ENCODE data around the gene ITGAL. TPM values are rescaled to one million over a fixed set of nuclear protein-coding genes. Genes with fewer than 3 reads are reported as not detected.

The ITGAL gene
- total and polyA plus RNA-seq, 3 donors from 2014 or later, result 2.8 to 6.7 (median 5.0) TPM

DNA sequence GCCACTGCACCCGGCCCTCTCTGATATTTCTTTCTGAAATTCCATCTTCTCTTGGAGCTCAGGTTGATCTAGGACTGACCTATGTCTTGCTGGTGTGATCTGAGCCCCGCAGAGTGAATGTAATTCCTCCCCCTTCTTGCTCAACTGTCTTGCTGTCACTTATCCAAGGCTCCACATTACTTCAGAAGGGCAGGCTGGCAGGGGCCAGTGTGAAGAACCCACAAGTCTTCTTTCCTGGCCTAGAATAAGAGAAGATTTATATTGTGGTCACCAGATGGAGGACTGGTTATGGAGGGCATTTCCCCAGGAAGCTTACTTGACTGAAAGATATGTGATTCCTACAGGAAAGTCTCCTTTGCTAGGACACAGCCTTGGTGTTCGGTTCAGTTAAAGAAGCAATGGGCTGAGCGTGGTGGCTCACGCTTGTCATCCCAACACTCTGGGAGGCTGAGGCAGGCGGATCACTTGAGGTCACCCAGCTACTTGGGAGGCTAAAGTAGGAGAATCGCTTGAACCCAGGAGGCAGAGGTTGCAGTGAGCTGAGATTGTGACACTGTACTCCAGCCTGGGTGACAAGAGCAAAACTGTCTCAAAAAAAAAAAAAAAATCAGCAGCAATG, 13.4 kb downstream of the ITGAL start:
- 92 to 93% methylated on average over 7 of the region's 7 CpGs for WGBS, 2 donors
- H3K27me3 ChIP-seq, result no peaks in the 10 kb centered on the region
- TF ChIP-seq, protein P1, sequence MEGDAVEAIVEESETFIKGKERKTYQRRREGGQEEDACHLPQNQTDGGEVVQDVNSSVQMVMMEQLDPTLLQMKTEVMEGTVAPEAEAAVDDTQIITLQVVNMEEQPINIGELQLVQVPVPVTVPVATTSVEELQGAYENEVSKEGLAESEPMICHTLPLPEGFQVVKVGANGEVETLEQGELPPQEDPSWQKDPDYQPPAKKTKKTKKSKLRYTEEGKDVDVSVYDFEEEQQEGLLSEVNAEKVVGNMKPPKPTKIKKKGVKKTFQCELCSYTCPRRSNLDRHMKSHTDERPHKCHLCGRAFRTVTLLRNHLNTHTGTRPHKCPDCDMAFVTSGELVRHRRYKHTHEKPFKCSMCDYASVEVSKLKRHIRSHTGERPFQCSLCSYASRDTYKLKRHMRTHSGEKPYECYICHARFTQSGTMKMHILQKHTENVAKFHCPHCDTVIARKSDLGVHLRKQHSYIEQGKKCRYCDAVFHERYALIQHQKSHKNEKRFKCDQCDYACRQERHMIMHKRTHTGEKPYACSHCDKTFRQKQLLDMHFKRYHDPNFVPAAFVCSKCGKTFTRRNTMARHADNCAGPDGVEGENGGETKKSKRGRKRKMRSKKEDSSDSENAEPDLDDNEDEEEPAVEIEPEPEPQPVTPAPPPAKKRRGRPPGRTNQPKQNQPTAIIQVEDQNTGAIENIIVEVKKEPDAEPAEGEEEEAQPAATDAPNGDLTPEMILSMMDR (IDR thresholded peaks at IDR 0.05), result no peak
- TF ChIP-seq POLR2A (IDR thresholded peaks at IDR 0.05), result no peak
- no peak overlapping the region for H3K4me3 ChIP-seq
- H3K9me3 ChIP-seq, result no peaks in the 10 kb centered on the region
- intact Hi-C loops (cut with DNase I; ENCODE audit: low total_unique reads), result no loop called here
- no peaks in the 10 kb centered on the region for H3K4me1 ChIP-seq
- no peak for DNase-seq
- H3K36me3 ChIP-seq (ENCODE audit: low read depth, missing control alignments), result no peaks in the 10 kb centered on the region
- H3K27ac ChIP-seq, result no peak overlapping the region

DNA sequence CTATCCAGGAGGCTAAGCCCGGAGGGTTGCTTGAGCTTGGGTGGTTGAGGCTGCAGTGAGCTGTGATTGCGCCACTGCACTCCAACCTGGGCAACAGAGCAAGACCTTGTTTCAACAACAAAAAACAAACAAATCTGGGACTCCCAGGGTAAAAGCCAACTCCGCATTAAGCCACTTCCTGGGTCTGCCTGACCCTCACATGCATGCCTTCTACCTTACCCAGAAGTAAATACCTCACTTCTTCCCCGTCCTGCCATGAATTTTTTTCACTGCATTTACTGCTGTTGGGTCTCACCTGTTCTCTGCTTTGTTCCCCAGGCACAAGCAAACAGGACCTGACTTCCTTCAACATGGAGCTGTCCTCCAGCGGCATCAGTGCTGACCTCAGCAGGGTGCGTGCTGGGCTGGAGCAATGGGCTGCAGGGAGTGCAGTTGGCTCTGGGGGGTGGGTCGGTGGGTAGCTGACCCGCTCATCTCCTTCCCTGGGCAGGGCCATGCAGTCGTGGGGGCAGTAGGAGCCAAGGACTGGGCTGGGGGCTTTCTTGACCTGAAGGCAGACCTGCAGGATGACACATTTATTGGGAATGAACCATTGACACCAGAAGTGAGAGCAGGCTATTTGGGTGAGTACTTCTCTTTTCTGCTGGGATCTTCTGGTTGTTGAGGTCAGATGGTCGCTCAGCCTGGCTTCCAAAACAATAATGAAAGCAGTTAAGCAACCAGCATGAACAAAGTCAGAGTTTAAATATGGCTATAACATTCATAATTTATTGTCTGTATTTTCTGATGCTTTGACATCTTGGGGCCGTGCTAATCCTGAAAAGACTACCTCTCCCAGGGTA, 16.4 kb downstream of the ITGAL start:
- WGBS, 2 donors, result 67 to 73% methylated on average over 9 to 11 of the region's 11 CpGs

DNA sequence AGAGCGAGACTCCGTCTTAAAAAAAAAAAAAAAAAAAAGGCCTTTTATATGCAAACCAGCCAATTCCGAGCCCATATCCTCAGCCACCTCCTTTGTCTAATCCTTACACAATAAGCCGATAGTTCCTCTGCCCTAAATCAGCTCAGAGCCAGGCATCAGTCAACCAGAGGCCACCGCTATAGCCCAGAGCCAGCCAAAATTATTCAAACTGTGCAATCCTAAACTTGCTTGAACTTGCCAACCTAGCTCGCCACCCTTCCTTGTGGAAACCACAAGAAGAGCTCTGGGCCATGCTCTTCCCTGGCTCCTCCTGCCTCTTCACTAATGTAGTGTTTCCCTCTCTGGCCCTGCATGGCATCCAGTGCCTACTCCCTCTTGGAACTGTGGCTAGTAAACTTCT, 17.7 kb downstream of the ITGAL start:
- H3K4me3 ChIP-seq, result no peak overlapping the region
- H3K27ac ChIP-seq, result no peak overlapping the region
- intact Hi-C loops (cut with DNase I; ENCODE audit: low total_unique reads), result no loop called here
- no peak for TF ChIP-seq POLR2A (IDR thresholded peaks at IDR 0.05)
- TF ChIP-seq, protein P1 (IDR thresholded peaks at IDR 0.05), result no peak
- WGBS, 2 donors, result 79 to 86% methylated on average over 6 of the region's 6 CpGs
- H3K9me3 ChIP-seq, result no peaks in the 10 kb centered on the region
- H3K27me3 ChIP-seq, result no peaks in the 10 kb centered on the region
- H3K4me1 ChIP-seq, result no peaks in the 10 kb centered on the region
- DNase-seq, result no peak
- no peaks in the 10 kb centered on the region for H3K36me3 ChIP-seq (ENCODE audit: low read depth, missing control alignments)

More for the DNA sequence above, 16.4 kb downstream of the ITGAL start:
- H3K4me1 ChIP-seq, result no peaks in the 10 kb centered on the region
- no peak overlapping the region for H3K27ac ChIP-seq
- intact Hi-C loops (cut with DNase I; ENCODE audit: low total_unique reads), result no loop called here
- no peaks in the 10 kb centered on the region for H3K36me3 ChIP-seq (ENCODE audit: low read depth, missing control alignments)
- no peak for DNase-seq
- no peaks in the 10 kb centered on the region for H3K27me3 ChIP-seq
- H3K9me3 ChIP-seq, result no peaks in the 10 kb centered on the region
- no peak for TF ChIP-seq POLR2A (IDR thresholded peaks at IDR 0.05)
- TF ChIP-seq, protein P1 (IDR thresholded peaks at IDR 0.05), result no peak
- H3K4me3 ChIP-seq, result no peak overlapping the region

DNA sequence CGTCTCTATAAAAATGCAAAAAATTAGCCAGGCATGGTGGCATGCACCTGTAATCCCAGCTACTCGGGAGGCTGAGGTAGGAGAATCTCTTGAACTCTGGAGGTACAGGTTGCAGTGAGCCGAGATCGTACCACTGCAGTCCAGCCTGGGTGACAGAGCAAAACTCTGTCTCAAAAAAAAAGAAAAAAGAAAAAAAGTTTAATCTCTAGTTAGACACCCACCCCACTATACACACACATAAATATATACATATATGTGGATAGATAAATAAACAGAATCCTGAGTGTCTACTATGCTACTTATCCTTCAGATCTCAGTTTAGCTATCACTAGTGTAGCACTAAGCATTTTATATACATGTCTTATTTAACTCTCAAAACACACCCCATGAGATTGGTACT, 18.7 kb downstream of the ITGAL start:
- Histone ChIP-seq H3K9me3 (no peaks in the 10 kb centered on the region), H3K36me3 (ENCODE audit: low read depth, missing control alignments) (no peaks in the 10 kb centered on the region), H3K27me3 (no peaks in the 10 kb centered on the region), H3K4me3 (no peak overlapping the region), H3K4me1 (no peaks in the 10 kb centered on the region), H3K27ac (no peak overlapping the region)
- DNase-seq, result no peak
- intact Hi-C loops (cut with DNase I; ENCODE audit: low total_unique reads), result no loop called here
- 82 to 90% methylated on average over 4 of the region's 4 CpGs for WGBS, 2 donors
- TF ChIP-seq, protein P1 (IDR thresholded peaks at IDR 0.05), result no peak
- TF ChIP-seq POLR2A (IDR thresholded peaks at IDR 0.05), result no peak

Data from testis (tissue), 3 donors.